Umbilical cord (tissue), 2 donors: ENCODE measurements around the gene RIOX2. TPM values are rescaled to one million over a fixed set of nuclear protein-coding genes. Genes with fewer than 3 reads are reported as not detected.
"Not testable (repeated sequence)": the region's sequence is repeated elsewhere in the genome, so short reads cannot be mapped to it uniquely, and the experiment has no call there.

Experiments
- DNase-seq: peaks from one replicate; pipeline ENCODE4 v3.0.0-alpha.2; 2015; ENCODE audit warnings: low spot score
- total RNA-seq: library from RNA; depleted of rRNA; stranded (reverse); fragments of >200 nt; gene quantifications from one replicate; pipeline ENCODE4 v1.2.3, GENCODE V29; 2014; ENCODE audit warnings: low replicate concordance; ENCODE audit not compliant: insufficient read depth

The RIOX2 gene
- total RNA-seq: 38.5 TPM

GRCh38 chr3:97971679-97972567 is at the start of gene RIOX2:
RIOX2 (minus strand) TSS chr3:97972431; CDS start chr3:97967593, 4,838 bp downstream.
- peak; percentile 66 for DNase-seq

GRCh38 chr3:98020412-98020811 is 48.2 kb upstream of the RIOX2 start:
- DNase-seq: no peak

GRCh38 chr3:98018301-98018700 is 46.1 kb upstream of the RIOX2 start:
- DNase-seq: no peak

GRCh38 chr3:98014268-98014585 is 42.0 kb upstream of the RIOX2 start:
- no peak for DNase-seq

DNA sequence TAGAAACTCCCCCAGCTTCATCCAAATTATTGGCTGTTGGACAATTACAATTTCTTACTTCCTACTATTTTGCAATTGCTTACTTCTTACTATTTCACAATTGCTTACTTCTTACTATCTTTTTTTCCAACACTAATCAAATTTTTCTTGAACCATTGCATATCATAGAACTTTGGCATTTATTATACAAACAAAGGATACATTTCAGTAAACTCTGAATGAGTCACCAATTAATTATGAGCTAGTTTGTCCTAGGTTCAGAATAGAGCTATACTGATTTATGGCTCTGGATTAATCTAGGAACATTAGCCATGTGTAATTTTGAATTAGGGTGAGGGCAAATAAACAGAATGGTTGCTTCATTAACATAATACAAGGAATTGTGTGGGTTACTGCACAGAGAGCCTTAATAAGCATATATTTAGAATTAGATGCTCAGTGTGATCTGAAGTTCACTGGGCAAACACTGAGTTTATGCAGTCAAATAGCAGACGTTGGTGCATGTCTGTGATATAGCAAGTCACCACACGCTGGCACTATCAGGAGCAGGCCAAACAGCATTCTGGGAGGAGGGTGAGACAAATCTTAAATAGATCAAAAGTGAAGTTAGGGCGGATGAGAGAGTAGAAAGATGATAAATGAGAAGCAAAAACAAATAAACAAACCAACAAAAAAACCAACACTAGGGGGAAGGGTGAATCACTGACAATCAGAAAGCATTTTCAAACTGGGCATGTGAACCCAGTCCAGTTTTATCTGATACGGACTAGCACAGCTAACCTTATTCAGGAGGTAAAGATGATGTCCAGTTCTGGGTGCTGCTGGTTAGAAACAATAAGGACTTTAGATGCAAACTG is 41.4 kb upstream of the RIOX2 start:
- DNase-seq: peak; percentile 60

DNA sequence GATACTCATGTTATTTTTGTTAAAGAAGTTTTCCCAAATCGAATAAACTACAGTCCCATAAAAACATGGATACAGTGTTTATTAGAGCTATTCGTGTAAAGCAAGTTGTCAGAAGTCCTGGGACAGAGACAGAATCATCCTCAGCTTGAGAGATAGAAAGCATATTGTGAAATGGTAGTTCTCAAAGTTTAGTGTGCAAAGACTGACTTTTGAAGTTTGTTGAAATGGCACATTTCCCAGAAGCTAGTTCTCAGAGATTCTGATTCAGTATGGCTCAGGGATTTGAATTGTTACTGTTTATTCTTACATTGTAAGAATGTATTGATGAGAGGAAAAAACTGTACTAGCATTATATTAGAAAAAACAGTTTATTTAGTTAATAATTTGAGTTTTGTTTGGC is 40.7 kb upstream of the RIOX2 start:
- DNase-seq: peak; percentile 81

DNA sequence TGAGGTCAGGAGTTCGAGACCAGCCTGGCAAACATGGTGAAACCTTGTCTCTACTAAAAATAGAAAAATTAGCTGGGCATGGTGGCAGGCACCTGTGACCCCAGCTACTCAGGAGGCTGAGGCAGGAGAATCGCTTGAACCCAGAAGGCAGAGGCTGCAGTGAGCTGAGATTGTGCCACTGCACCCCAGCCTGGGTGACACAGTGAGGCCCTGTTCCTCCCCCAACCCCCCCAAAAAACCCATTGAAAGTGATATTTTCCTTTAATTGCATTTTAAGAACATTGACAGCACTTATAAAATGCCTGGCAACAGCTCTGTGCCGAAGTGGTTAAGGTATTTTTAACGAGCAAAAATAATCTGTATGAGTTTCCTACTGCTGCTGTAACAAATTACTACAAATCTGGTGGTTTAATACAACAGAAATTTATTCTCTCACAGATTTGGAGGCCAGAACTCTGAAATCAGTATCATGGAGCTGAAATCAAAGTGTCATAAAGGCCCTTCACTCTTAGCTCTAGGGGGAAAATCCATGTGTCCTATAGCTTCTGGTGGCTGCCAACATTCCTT is 38.7 kb upstream of the RIOX2 start:
- DNase-seq: not testable (repeated sequence)

GRCh38 chr3:98010194-98010882 is 38.1 kb upstream of the RIOX2 start:
- DNase-seq: no peak

DNA sequence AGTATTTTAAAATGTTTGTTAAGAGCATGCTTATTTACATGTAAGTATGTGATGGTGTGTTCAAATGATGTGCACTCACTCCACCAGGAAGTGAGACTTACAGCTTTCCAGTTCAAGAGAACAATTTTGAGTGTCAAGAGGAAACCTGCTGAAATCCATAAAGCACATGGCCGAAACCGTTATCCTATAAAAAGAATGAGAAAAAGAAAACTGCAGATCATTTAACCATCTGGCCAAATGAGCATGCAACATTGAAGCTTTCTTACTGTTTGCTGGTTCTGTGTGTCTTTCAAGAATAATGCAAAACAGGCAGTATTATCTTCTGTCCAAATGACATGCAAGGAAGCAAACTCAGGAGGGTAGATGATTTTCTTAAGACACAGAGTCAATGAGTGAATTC is 36.6 kb upstream of the RIOX2 start:
- no peak for DNase-seq

GRCh38 chr3:98005438-98005837 is 33.2 kb upstream of the RIOX2 start:
- no peak for DNase-seq

- DNase-seq: no peak
Measured at GRCh38 chr3:98004721-98005120, 32.5 kb upstream of the RIOX2 start.

DNA sequence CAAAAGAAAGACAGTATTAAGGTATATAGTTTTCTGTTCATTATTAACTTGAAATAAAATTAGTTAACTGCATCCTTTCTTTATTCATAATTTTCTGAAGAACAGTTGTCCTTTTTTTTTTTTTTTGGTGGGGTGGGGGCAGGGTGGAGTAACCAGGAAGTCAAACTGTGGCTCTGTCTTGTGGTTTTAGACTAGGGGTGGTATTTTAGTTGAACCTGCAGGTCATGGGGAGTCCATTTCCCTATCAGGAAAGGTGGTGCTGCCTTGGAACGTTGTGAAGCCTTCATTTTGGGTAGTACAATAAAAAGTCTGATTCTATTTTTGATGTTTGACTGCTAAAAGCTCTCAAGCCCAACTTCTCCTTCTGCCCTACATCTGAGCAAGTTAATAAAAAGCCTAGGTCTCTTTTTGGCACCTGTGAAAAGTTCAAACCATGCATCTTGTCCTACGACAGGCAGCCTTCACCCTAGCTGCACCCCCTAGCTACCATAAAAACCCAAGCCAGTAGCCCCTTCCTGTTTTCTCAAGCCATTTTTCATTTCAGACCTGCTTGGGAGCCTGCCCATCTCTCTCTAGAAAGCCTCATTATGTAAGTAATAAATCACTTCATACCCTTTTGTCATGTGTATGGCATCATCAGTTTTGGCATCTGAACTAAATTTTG is 31.2 kb upstream of the RIOX2 start:
- no peak for DNase-seq

DNA sequence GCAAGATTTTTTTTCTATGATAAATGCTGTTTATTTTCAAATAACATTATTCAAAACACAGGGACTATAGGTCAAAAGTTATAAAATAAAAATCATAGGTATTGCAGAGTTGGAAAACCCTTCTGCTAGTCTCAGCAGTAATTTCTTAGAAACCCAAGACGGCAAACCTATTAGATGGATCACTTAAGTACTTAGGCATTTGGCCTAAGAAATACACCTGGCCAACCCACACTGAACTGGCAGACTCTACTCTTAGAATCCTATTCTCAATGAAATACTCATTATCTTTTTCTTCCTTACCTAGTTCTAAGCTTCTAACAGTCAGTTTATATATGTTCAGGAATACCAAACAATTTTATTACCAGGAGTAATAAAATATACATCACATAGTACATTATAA is 30.5 kb upstream of the RIOX2 start:
- DNase-seq: no peak

DNA sequence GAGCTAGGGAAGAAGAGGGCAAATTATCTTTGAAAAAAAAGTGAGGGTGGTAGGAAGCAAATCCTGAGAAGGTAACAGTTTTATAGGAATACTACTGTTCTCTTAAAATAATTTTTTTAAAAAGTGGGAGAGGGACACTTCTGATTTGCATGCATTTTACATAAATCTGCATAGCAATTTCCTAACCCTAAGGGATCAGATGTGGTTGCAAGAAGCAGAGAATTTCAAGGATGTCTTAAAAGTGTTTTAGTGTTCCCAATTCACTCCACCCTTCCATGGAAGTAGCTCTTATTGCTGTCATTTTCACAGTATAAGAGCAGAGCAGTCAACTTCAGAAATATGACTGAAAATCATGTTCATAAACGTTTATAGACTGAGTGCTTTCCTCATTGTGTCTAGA is 27.8 kb upstream of the RIOX2 start:
- DNase-seq: no peak

- DNase-seq: no peak
Measured at GRCh38 chr3:97999103-97999502, 26.9 kb upstream of the RIOX2 start.

GRCh38 chr3:97996988-97997387 is 24.8 kb upstream of the RIOX2 start:
- DNase-seq: no peak

GRCh38 chr3:97994328-97994945 is 22.2 kb upstream of the RIOX2 start:
- no peak for DNase-seq

DNA sequence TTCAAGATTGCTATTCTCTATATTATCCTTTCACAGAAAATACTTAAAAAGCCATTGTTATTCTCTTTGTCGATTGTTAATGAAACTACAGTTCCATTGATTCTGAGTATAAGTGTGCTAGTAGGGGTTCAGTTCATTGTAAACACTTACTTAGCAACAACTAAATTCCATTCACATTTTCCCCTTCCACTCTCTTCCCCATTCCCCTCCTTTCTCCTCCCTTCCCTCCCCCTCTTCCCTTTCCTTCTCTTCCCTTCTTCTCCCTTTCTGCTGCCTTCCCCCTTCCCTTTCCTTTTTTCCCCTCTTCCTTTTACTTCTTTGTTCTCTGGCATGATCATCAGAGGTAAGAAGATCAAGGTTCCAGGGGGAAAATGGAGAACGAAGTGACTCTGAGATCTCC is 21.3 kb upstream of the RIOX2 start:
- no peak for DNase-seq

- no peak for DNase-seq
Measured at GRCh38 chr3:97992547-97993173, 20.4 kb upstream of the RIOX2 start.

DNA sequence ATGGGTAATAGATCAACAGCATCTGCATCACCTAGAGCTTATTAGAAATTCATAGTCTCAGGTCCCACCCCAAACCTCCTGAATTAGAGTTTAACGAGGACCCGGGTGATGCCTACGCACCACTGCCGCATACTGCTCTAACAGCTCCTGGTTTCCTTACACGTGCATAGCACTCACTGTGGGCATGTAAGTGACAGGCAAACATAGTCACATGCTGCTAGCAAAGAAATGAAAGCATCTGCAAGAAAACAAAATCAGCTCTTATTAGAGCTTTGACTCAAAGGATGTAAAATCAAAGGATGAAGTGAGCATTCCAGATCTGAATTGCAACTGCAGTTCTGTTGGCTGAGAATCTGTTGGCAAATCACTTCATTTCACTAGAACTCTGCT is 19.1 kb upstream of the RIOX2 start:
- no peak for DNase-seq
